GM12801 (cell line): ENCODE measurements around the gene CACNA1G.

Experiments used
- CTCF ChIP-seq: IDR thresholded peaks from one replicate; pipeline ENCODE4 v1.5.1; 2011; ENCODE audit warnings: control low read depth; ENCODE audit not compliant: insufficient read length; ENCODE audit errors: extremely low read depth

The CACNA1G gene

GRCh38 chr17:50534222-50534978 is 26.1 kb upstream of the CACNA1G start:
- no peak for TF ChIP-seq CTCF

- no peak for TF ChIP-seq CTCF
Measured at GRCh38 chr17:50534979-50535326, 25.6 kb upstream of the CACNA1G start.

- no peak for TF ChIP-seq CTCF
Measured at GRCh38 chr17:50535407-50535806, 25.1 kb upstream of the CACNA1G start.

DNA sequence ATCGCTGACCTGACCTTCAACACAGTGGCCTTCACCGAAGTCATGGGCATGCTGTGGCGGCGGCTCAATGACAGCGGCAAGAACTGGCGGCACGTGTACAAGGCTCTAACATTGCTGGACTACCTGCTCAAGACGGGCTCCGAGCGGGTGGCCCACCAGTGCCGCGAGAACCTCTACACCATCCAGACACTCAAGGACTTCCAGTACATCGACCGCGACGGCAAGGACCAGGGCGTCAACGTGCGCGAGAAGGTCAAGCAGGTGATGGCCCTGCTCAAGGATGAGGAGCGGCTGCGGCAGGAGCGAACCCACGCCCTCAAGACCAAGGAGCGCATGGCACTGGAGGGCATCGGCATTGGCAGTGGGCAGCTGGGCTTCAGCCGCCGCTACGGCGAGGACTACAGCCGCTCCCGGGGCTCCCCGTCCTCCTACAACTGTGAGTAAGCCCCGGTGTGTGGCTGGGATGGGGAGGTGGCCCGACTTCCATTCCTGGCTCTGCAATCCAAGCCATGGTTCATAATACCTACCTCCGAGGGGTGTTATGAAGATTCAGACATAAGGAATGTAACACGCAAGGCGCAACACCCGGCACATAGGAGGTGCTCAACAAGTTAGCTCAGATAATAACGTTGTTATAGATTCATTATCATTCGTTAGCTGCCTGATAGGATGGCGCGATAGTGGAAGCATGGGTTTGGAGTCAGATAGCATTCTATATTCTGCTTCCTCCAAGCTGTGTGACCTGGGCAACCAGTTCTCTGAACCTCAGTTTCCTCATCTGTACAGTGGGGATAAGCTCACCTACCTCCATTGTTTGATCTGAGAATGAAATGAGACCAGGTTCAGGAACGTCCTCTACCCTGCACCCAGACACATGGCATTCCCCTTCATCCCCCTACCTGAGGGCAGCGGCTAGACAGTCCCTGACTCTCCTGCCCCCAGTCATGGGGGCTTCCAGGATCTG is 23.6 kb upstream of the CACNA1G start:
- TF ChIP-seq CTCF: no peak

GRCh38 chr17:50537721-50538548 is 22.6 kb upstream of the CACNA1G start:
- no peak for TF ChIP-seq CTCF

DNA sequence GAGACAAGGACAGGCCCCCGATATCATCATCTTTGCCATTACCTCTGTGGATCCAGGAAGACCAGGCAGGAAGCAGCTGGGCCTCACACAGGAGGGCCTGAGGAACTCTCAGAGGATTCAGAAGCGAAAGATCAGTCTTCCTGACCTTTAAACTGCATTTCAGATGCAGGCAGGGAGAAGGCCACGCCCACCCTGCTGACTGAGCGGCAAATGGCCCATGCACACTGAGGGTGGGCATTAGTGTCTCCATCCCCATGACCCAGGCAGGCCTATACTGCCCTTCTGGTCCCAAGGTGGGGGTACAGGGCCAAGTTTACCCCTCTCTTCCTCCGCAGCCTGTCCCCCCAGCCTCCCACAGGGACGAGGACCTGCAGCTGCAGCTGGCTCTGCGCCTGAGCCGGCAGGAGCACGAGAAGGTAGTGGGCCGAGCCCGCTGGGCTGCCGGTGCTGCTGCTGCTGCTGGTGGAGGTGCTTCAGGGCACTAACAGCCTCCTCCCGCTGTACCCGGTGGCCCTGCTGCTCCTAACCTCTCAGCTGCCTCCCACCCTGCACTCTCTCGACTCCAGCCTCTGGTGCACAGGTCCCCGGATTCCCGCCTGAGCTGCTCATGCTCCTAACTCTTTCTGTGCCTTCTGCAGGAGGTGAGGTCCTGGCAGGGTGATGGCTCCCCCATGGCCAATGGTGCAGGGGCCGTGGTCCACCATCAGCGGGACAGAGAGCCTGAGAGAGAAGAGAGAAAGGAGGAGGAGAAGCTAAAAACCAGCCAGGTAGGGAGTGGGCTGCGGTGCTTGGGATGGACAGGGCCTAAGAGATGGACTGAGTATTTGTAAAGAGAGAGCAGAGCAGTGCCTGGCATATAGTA is 21.7 kb upstream of the CACNA1G start:
- TF ChIP-seq CTCF: no peak
